GM23248 (cell line): ENCODE data around the gene GHRL.

Experiments used
- EZH2 ChIP-seq: fragments of 200-600 bp; sonication (generic); IDR thresholded peaks from 2 replicates; pipeline ENCODE4 v1.6.1; 2018; ENCODE audit warnings: antibody characterized with exemption, mild to moderate bottlenecking; ENCODE audit not compliant: insufficient read depth, poor library complexity, severe bottlenecking
- EZH2phosphoT487 ChIP-seq: fragments of 200-600 bp; sonication (generic); IDR thresholded peaks from 2 replicates; pipeline ENCODE4 v1.6.1; 2018; ENCODE audit warnings: antibody characterized with exemption, moderate library complexity, mild to moderate bottlenecking, low read depth; ENCODE audit not compliant: insufficient read depth

DNA sequence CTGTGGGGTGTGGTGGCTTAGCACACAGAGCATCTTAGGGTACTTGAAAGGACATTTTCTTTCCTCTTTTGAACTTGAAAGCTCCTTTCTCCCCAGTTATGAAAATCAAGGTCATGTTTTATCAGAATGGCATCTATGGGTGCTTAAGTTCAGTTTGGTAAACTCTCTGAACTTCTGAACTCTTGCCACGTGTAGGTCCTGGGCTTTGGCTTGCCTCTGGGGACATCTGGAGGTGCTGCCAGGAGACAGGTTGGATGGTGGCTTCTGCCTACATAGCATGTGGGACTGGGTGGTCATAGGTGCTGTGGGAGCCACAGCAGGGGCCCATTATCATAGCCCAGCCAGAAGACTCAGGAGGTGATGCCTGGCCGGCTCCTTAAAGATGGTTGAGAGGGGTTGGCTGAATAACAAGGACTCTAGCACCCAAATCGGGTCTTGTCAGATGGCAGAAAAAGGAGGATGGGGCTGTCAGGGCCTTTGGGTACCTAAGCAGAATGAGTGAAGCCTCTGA is 15.6 kb downstream of the GHRL start:
- no peak for TF ChIP-seq EZH2
- no peak for TF ChIP-seq EZH2phosphoT487
